ENCODE results near the gene CDHR3.

Gene CDHR3

GRCh38 chr7:106064316-106064715 is 101.3 kb downstream of the CDHR3 start:
- no peak for DNase-seq (ENCODE audit: low read depth in 2 of 2, low spot score in 1 of 2)

- DNase-seq (ENCODE audit: low read depth in 2 of 2, low spot score in 1 of 2), result no peak
Observed at GRCh38 chr7:106064771-106065574, 101.9 kb downstream of the CDHR3 start.

- DNase-seq (ENCODE audit: low read depth in 2 of 2, low spot score in 1 of 2), result no peak
Observed at GRCh38 chr7:106065575-106066500, 102.8 kb downstream of the CDHR3 start.

DNA sequence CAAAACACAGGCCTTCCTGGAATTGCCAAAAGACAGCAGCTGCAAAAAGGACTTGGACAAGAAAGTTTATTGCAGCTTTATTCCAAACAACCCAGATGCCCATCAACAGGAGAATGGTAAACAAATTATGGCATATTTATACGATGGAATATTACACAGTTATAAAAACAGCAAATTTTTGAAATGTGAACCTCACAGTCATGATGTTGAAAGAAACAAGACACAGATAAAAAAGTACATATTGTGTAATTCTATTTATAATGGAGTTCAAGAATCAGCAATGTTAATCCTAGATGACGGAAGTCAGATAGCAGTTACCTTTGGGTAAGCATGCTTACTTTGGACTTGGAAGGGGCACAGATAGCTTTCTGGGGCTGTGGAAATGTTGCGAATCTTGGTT is 104.6 kb downstream of the CDHR3 start:
- DNase-seq (ENCODE audit: low read depth in 2 of 2, low spot score in 1 of 2), result no peak

GRCh38 chr7:106068538-106068961 is 105.5 kb downstream of the CDHR3 start:
- DNase-seq (ENCODE audit: low read depth in 2 of 2, low spot score in 1 of 2), result no peak

DNA sequence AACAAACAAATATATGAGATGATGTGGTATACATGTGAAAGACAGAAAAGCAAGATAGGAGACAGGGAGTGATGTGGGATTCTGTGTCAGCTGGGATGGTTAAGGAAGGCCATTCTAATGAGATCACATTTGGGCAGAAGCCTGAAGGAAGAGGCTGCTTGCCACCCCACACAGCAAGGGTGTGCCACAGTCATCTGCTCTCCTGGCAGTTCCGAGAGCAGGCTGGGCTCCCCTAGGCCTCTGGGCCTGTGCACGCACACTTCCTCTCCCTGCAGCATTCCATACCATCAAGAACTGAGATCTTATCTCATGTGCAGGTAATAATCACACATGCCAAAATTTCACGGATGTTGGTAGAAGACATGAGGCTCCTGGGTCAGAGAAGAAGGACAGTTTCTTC is 105.9 kb downstream of the CDHR3 start:
- no peak for DNase-seq (ENCODE audit: low read depth in 2 of 2, low spot score in 1 of 2)

DNA sequence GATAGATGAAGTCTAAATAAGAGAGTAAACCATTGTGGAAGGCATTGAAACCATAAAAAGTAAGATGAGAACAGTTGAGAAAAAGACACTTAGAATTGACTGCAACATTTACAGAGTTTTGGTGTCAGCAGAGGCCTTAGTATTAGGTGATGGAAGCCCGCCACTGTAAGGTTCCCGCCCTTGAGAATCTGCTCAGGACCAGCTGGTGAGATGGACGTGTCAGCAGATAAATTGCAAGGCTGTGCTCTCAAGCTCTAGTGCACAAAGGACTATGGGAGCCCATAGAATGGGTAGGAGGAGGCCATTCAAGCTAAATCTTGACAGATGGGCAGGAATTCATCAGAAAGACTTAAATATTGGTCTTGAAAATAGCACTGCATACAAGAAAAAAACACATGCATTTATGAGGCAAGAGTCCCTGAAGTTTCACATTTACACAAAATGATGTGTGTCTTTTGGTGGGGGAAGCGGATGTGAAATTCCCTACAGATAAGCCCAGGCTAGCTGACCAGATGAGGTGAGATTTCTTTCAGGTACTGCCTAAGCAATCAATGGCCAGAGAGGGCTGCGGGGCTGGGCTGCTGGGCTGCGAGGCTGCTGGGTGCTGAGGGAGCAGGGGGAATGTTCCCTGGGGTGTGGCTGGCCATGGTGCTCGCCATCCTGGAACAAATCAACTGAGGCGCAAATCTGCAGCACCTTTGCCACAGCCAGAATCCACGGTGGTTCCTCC is 106.6 kb downstream of the CDHR3 start:
- no peak for DNase-seq (ENCODE audit: low read depth in 2 of 2, low spot score in 1 of 2)

GRCh38 chr7:106070201-106070551 is 107.1 kb downstream of the CDHR3 start:
- no peak for DNase-seq (ENCODE audit: low read depth in 2 of 2, low spot score in 1 of 2)

- no peak for DNase-seq (ENCODE audit: low read depth in 2 of 2, low spot score in 1 of 2)
Observed at GRCh38 chr7:106070567-106071254, 107.6 kb downstream of the CDHR3 start.

GRCh38 chr7:106071356-106071998 is 108.4 kb downstream of the CDHR3 start:
- no peak for DNase-seq (ENCODE audit: low read depth in 2 of 2, low spot score in 1 of 2)

DNA sequence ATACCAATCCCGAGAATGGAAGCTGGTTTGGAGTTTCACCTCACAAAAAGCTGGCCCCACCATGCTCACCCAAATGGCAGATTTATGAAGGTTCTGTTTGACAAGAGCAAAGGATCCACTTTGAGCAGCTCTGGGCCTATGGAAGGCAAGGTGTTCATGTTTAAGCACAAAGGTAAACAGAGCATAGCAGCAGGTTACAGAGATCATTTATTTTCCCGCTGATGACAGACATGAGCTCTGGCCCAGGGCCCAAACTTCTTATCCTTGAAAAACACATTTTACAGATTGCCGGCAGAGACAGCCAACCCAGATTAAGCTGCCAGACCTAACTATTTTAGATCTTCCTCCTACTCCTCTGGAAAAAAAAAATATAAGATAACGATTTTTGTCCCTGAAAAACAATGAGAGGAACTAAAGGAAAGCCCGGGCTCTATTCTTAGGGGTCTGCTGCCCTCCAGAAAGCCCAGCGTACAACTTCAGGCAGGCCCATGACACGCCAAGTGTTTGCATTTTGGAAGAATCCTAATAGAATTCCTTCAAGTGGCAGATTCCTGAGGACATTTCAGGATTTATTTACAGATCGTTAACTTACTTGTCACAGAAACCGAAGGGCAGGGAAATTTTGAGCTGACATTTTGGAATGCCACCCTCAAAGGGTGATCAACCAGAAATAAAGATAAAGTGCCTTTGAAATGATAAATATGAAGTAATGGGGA is 109.1 kb downstream of the CDHR3 start:
- no peak for DNase-seq (ENCODE audit: low read depth in 2 of 2, low spot score in 1 of 2)

GRCh38 chr7:106072715-106073091 is 109.6 kb downstream of the CDHR3 start:
- DNase-seq (ENCODE audit: low read depth in 2 of 2, low spot score in 1 of 2), result no peak

DNA sequence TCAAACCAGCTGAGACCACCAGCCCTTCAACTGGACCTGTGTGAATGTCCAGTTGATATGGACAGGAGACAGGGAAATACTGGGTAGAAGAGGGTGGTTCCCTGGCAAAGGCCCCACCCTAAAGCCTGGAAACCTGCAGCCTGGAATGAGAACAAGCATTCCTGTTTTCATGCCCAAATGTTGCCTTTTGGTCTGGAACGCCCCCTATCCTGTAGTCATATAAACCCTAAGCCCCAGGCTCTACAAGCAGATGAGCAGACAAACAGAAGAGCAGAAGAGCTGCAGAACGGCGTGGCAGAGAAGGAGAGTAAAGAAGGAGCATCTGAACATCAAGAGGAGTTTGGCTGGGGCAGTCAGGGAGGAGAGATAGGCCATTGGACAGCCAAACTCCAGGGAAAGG is 110.6 kb downstream of the CDHR3 start:
- DNase-seq (ENCODE audit: low read depth in 2 of 2, low spot score in 1 of 2), result no peak

DNA sequence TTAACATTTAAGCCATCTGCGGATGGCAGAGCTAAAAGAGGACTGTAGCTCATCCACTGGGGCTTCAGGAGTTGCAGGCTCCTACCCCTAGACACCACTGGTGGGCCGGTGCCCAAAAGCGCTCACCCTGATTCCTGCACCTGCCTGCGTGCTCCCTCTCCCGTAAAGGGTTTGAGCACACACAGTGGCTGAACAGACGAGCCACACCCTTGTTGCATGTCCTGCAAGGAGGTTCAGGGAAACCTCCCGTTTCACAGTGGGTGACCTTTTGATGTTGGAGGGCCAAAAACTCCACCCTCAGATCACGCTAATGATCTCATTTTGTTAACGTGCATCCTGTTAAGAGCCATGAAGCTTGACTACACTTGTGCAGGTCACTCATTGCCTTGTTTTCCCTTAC is 111.2 kb downstream of the CDHR3 start:
- no peak for DNase-seq (ENCODE audit: low read depth in 2 of 2, low spot score in 1 of 2)

DNA sequence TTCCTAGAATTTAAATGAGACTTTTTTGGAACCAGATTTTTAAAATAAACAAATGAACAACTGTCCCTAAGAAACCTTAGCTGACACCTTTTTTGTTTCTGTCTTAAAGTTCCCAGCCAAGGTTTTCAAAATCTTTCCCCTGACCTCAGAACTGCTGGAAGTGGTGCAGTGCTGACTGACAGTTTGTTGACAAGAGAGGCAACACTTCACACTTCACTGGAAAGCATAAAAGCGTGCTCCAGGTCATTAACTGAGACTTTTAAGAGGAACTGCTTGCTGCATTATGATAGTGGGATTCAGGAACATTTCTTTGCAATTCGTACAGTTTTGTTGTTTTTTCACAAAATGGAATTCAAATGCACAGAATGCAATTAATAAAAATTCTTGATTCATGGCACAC is 112.9 kb downstream of the CDHR3 start:
- no peak for DNase-seq (ENCODE audit: low read depth in 2 of 2, low spot score in 1 of 2)

GRCh38 chr7:106076537-106076936 is 113.5 kb downstream of the CDHR3 start:
- DNase-seq (ENCODE audit: low read depth in 2 of 2, low spot score in 1 of 2), result no peak

DNA sequence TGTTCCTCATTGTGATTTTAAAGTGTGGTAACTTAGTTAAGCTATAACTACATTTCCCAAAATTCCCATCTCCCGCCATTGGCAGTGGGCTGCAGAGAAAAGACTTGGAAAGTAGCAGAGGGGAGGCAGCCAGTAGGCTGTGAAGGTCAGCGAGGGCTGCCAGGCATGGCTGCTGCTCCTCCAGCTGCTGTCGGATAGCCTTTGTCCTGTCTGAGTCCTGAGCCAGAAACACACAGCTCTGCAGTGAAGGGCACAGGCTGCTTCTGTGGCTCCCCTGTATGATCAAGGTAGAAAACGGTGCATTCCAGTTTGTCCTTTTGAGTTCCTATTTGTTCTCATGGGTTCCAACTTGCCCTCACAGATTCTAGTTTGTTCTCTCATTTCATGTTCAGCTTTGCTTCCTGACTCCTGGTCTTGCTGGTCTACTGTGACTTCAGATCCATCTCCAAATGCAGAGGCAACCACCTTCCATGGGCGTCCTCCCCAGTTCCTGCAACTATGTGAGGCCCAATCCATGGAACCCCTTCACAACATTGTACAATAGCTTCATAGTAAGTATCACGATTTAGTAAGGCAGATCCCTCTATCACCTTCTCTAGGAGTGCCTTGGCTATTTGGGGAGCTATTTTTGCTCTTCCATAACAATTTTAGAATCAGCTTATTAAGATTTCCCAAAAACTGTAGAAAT is 117.4 kb downstream of the CDHR3 start:
- DNase-seq (ENCODE audit: low read depth in 2 of 2, low spot score in 1 of 2), result no peak

GRCh38 chr7:106082087-106082854 is 119.2 kb downstream of the CDHR3 start:
- no peak for DNase-seq (ENCODE audit: low read depth in 2 of 2, low spot score in 1 of 2)

All from stimulated activated CD8-positive, alpha-beta memory T cell treated with anti-CD3 and anti-CD28 coated beads, Interleukin-4, amount 100 ng/mL, for 4 hours (primary cell).